AG04450 (cell line): ENCODE data around the gene CD86. TPM values are rescaled to one million over a fixed set of nuclear protein-coding genes. Genes with fewer than 3 reads are reported as not detected.

Experiments
- CTCF ChIA-PET: fragments of 300-600, 350-600 bp; formaldehyde crosslinking; extraction: SDS; loops from one replicate; lab custom pipeline; 2022; ENCODE audit warnings: antibody characterized with exemption, inconsistent platforms; lab: Charles Lee
- POLR2A ChIA-PET: fragments of 350-600 bp; formaldehyde crosslinking; extraction: SDS; loops from one replicate; lab custom pipeline; 2021; ENCODE audit warnings: antibody characterized with exemption, inconsistent platforms; lab: Yijun Ruan, JAX
- DNase-seq: peaks from one replicate; pipeline ENCODE4 v3.0.0-alpha.2; 2011; ENCODE audit warnings: low read depth, low spot score
- H3K27ac ChIP-seq: one replicate; pipeline ENCODE4 v1.5.1; 2012; ENCODE audit warnings: low read depth, low read length, control low read depth
- H3K27me3 ChIP-seq: one replicate; pipeline ENCODE4 v1.6.0; 2012; ENCODE audit warnings: low read length; ENCODE audit not compliant: control insufficient read depth, insufficient read depth
- H3K4me3 ChIP-seq: 2 replicates; pipeline ENCODE4 v1.5.1; 2011; ENCODE audit warnings: mild to moderate bottlenecking, low read depth, low read length, control low read depth
- H3K9me3 ChIP-seq: 2 replicates; pipeline ENCODE4 v1.5.1; 2012; ENCODE audit warnings: low read length; ENCODE audit not compliant: control insufficient read depth, insufficient read depth
- polyA plus RNA-seq: library from polyadenylated mRNA; depleted of rRNA; stranded (reverse); fragments of >200 nt; gene quantifications from 2 replicates; pipeline ENCODE4 v1.2.3, GENCODE V29; 2011
- TF ChIP-seq, protein P1 (sequence below): IDR thresholded peaks from 2 replicates; pipeline ENCODE4 v1.5.1; 2011; ENCODE audit warnings: low read depth, low read length, control low read depth, inconsistent platforms

The CD86 gene
- polyA plus RNA-seq, 1 experiment = not detected

DNA sequence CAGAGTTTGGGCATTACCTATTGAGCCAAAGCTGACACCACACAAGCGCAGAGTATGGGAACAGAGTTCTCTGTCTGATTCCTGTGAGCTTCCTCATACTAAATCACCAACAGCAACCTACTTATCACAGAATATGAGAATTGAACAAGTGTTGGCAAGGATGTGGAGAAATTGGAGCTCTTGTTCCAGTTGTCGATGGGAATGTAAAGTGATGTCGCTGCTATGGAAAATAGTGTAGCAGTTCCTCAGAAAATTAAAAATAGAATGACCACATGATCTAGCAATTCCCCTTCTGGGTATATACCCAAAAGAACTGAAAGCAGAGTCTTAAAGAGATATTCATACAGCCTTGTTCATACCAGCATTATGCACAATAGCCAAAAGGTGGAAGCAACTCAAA lies 33.4 kb downstream of the CD86 start:
- DNase-seq = no peak
- Histone ChIP-seq H3K4me3 (no peak overlapping the region), H3K27me3 (no peaks in the 10 kb centered on the region), H3K27ac (no peak overlapping the region), H3K9me3 (no peaks in the 10 kb centered on the region)
- CTCF ChIA-PET = interaction anchor here (1.1 kb wide), 1 partner anchor 12 kb away, joined by 3 read pairs; no protein-coding TSS in a partner anchor
- POLR2A ChIA-PET = interaction anchor here (0.6 kb wide), 1 partner anchor 625 kb away, joined by 3 read pairs; no protein-coding TSS in a partner anchor
- TF ChIP-seq, protein P1, sequence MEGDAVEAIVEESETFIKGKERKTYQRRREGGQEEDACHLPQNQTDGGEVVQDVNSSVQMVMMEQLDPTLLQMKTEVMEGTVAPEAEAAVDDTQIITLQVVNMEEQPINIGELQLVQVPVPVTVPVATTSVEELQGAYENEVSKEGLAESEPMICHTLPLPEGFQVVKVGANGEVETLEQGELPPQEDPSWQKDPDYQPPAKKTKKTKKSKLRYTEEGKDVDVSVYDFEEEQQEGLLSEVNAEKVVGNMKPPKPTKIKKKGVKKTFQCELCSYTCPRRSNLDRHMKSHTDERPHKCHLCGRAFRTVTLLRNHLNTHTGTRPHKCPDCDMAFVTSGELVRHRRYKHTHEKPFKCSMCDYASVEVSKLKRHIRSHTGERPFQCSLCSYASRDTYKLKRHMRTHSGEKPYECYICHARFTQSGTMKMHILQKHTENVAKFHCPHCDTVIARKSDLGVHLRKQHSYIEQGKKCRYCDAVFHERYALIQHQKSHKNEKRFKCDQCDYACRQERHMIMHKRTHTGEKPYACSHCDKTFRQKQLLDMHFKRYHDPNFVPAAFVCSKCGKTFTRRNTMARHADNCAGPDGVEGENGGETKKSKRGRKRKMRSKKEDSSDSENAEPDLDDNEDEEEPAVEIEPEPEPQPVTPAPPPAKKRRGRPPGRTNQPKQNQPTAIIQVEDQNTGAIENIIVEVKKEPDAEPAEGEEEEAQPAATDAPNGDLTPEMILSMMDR = no peak

DNA sequence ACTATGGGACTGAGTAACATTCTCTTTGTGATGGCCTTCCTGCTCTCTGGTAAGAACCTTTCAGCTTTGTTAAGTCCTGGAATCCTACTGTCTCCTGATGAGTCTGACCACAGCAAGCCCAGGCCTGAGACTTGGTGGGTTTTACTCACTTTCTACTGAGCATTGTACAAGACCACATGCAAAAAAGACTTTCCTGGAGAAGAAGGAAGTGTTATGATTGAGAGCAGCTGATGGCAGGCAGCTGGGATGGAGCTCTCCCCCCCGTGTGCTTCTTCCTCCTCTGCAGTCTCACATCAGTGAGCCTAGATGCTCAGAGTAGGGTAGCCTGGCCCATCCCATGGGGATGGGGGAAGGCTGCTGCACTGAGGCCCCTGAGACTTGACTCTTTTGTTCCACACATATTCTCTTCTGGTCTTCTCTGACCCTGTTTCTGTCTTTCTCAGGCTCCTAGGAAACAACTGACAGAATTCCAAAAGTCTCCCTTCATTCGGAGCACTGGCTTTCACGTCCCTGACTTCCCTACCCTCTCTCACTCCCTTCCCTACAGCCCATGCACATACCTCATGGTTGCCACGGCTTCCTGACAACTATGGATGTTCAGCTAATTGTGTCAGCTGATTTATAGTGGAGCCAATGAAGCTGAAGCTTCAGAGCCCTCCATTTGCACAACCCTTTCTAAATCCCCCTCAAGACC lies 36.6 kb downstream of the CD86 start:
- Histone ChIP-seq H3K4me3 (no peak overlapping the region), H3K9me3 (no peaks in the 10 kb centered on the region), H3K27me3 (no peaks in the 10 kb centered on the region), H3K27ac (no peak overlapping the region)
- DNase-seq = no peak
- ChIA-PET CTCF (no interaction called here), POLR2A (no interaction called here)
- TF ChIP-seq, protein P1 = no peak

DNA sequence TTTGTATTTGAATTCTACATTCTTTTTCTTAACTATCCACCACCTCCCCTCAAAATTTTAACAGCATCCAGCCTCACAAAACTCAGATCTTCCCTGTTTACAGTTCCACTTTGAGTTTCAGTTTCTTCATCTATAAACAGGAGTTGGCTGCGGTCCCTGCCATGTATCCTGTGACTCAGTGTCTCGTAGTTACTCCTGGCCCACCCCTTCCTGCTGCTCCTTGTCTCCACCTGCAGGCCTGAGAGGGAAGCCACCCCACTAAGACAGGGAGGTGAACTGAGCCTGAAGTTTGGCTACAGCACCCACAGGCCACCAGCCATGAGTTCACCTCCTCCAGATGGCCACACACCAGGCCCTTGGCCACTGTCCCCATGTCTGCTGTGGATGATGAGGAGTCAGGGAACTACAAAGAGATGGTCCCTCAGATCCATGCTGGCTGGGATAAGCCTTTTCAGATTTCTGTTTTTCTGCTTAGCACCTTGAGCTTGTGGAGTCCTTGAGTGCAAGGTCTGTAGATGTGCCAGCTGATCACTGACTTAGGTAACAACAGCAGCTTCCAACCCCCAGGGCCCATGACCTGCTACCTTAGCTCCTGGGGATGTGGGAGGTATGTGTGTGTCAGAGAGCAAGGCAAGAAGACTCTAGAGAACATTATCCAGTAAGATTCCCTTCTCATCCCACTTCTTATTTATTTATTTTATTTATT lies 37.5 kb downstream of the CD86 start:
- DNase-seq = no peak
- no peaks in the 10 kb centered on the region for H3K9me3 ChIP-seq
- TF ChIP-seq, protein P1 = peak; percentile 49
- H3K27me3 ChIP-seq = no peaks in the 10 kb centered on the region
- POLR2A ChIA-PET = no interaction called here
- CTCF ChIA-PET = no interaction called here
- H3K4me3 ChIP-seq = no peak overlapping the region
- no peak overlapping the region for H3K27ac ChIP-seq

DNA sequence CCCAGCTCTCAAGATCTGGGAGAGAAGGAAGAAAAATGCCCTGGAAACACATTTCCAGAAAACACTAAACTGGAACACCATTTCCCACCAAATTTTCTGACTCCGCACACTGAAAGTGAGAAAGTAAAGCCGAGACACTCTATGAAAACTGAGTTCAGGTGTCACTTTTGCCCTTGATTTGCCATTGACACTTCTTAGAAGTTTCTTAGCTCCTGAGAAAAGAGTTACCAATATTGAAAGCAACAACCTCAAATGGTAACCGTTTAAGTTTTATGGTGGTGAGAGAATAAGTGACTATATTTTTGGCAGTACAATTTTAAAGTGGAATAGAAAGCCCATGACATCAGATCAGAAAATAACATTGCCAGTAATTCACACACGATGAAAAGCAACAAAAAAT lies 39.0 kb downstream of the CD86 start:
- no peak for DNase-seq
- TF ChIP-seq, protein P1 = no peak
- Histone ChIP-seq H3K27me3 (no peaks in the 10 kb centered on the region), H3K9me3 (no peaks in the 10 kb centered on the region), H3K4me3 (no peak overlapping the region), H3K27ac (no peak overlapping the region)
- ChIA-PET POLR2A (no interaction called here), CTCF (interaction anchor here (0.6 kb wide), 1 partner anchor 166 kb away, joined by 3 read pairs; no protein-coding TSS in a partner anchor)

DNA sequence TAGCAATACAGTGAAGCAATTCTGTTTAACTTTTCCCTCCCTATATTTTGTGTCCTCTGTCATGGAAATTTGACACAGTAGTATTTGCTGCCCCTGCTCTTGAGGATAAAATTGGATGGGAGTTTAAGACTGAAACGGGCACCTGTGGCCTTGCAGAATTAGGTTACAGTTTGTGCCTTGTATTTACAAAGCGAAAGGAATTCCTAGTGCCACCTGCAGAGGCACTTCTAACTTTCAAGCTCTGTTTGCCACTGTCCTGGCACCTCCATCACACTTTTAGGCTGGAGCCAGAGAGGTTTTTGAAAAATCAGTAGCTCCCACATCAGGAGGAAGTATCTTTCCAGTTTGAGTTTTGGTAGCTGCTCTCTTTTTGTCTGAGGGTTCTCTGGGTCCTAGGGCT lies 39.5 kb downstream of the CD86 start:
- CTCF ChIA-PET = interaction anchor here (0.6 kb wide), 1 partner anchor 165 kb away, joined by 3 read pairs; no protein-coding TSS in a partner anchor
- TF ChIP-seq, protein P1 = no peak

More for the DNA sequence above, 39.5 kb downstream of the CD86 start:
- H3K27ac ChIP-seq = no peak overlapping the region
- H3K4me3 ChIP-seq = no peak overlapping the region
- H3K27me3 ChIP-seq = no peaks in the 10 kb centered on the region
- DNase-seq = no peak
- no peaks in the 10 kb centered on the region for H3K9me3 ChIP-seq
- POLR2A ChIA-PET = no interaction called here
